OCI-LY1 (cell line): Measurements from ENCODE around the gene FOXL3.

ENCODE experiments used
- H2AFZ ChIP-seq: fragments of 200-600 bp; sonication (generic), shearing (Covaris generic); 2 replicates; pipeline ENCODE4 v1.6.0; 2014; ENCODE audit warnings: antibody characterized with exemption, mild to moderate bottlenecking, low read length
- H3F3A ChIP-seq: fragments of 200-600 bp; sonication (generic), shearing (Covaris generic); 2 replicates; pipeline ENCODE4 v1.6.0; 2014; ENCODE audit warnings: mild to moderate bottlenecking, antibody characterized with exemption, low read length, moderate library complexity; ENCODE audit not compliant: insufficient read depth
- H3K27ac ChIP-seq: fragments of 200-600 bp; sonication (generic); 2 replicates; pipeline ENCODE4 v1.5.1; 2014; ENCODE audit warnings: low read length, mixed run types, mild to moderate bottlenecking, low read depth; ENCODE audit not compliant: poor library complexity, severe bottlenecking
- H3K27me3 ChIP-seq: fragments of 200-600 bp; sonication (generic); 2 replicates; pipeline ENCODE4 v1.6.0; 2014; ENCODE audit warnings: antibody characterized with exemption, mild to moderate bottlenecking, low read length, moderate library complexity; ENCODE audit not compliant: insufficient read depth
- H3K36me3 ChIP-seq: fragments of 200-600 bp; sonication (generic); 2 replicates; pipeline ENCODE4 v1.6.1; 2014; ENCODE audit warnings: mild to moderate bottlenecking, antibody characterized with exemption, low read length, moderate library complexity, mixed read lengths; ENCODE audit not compliant: insufficient read depth
- H3K4me1 ChIP-seq: fragments of 200-600 bp; sonication (generic); 2 replicates; pipeline ENCODE4 v1.5.1; 2014; ENCODE audit warnings: mild to moderate bottlenecking, low read length, moderate library complexity; ENCODE audit not compliant: insufficient read depth, severe bottlenecking
- H3K4me2 ChIP-seq: fragments of 200-600 bp; sonication (generic), shearing (Covaris generic); 2 replicates; pipeline ENCODE4 v1.6.1; 2014; ENCODE audit warnings: low read length
- H3K4me3 ChIP-seq: fragments of 200-600 bp; sonication (generic); 2 replicates; pipeline ENCODE4 v1.5.1; 2014; ENCODE audit warnings: low read length, low read depth, mild to moderate bottlenecking, mixed read lengths; ENCODE audit not compliant: poor library complexity, severe bottlenecking
- H3K79me2 ChIP-seq: fragments of 200-600 bp; shearing (Covaris generic); 2 replicates; pipeline ENCODE4 v1.6.1; 2016; ENCODE audit warnings: mixed run types, low read length, mixed read lengths; ENCODE audit not compliant: insufficient read depth
- H3K9ac ChIP-seq: fragments of 200-600 bp; sonication (generic), shearing (Covaris generic); 2 replicates; pipeline ENCODE4 v1.6.1; 2014; ENCODE audit warnings: mild to moderate bottlenecking, low read length, mixed read lengths
- H3K9me2 ChIP-seq: fragments of 200-600 bp; sonication (generic), shearing (Covaris generic); 2 replicates; pipeline ENCODE4 v1.6.1; 2014; ENCODE audit warnings: low read depth, mild to moderate bottlenecking, low read length, mixed read lengths
- H3K9me3 ChIP-seq: fragments of 200-600 bp; shearing (Covaris generic); 2 replicates; pipeline ENCODE4 v1.6.1; 2014; ENCODE audit warnings: low read length, mixed read lengths
- H4K20me1 ChIP-seq: fragments of 200-600 bp; sonication (generic), shearing (Covaris generic); 2 replicates; pipeline ENCODE4 v1.6.0; 2016; ENCODE audit warnings: mild to moderate bottlenecking, low read length; ENCODE audit not compliant: insufficient read depth
- CTCF ChIP-seq: fragments of 200-600 bp; sonication (generic), shearing (Covaris generic); IDR thresholded peaks from 2 replicates; pipeline ENCODE4 v1.5.1; 2017; ENCODE audit warnings: mild to moderate bottlenecking, antibody characterized with exemption, low read length, moderate library complexity, mixed read lengths
- EZH2 ChIP-seq: fragments of 200-600 bp; sonication (generic), shearing (Covaris generic); IDR thresholded peaks from 2 replicates; pipeline ENCODE4 v1.8.0; 2017; ENCODE audit warnings: borderline replicate concordance, mixed run types, mild to moderate bottlenecking, antibody characterized with exemption, low read length, moderate library complexity, mixed read lengths

Gene FOXL3

GRCh38 chr7:257647-257992 lies 32.4 kb upstream of the FOXL3 start:
- no peak overlapping the region for H2AFZ ChIP-seq
- 0 out of 2 replicates have a peak, but pooled peaks cover 3% of the 10 kb centered on the region for H3K9me3 ChIP-seq
- H4K20me1 ChIP-seq = no peaks in the 10 kb centered on the region
- no peak overlapping the region for H3K9ac ChIP-seq
- no peak overlapping the region for H3K4me2 ChIP-seq
- TF ChIP-seq CTCF = no peak
- no peak for TF ChIP-seq EZH2
- no peaks in the 10 kb centered on the region for H3K27me3 ChIP-seq
- no peaks in the 10 kb centered on the region for H3K4me1 ChIP-seq
- peaks cover 5% of the 10 kb centered on the region; the same call in 1 of the 2 replicates for H3F3A ChIP-seq
- no peaks in the 10 kb centered on the region for H3K36me3 ChIP-seq
- no peaks in the 10 kb centered on the region for H3K9me2 ChIP-seq
- H3K79me2 ChIP-seq = no peaks in the 10 kb centered on the region
- H3K4me3 ChIP-seq = no peak overlapping the region
- no peak overlapping the region for H3K27ac ChIP-seq

- no peak overlapping the region for H3K4me3 ChIP-seq
- no peak overlapping the region for H3K9ac ChIP-seq
- no peak overlapping the region for H3K27ac ChIP-seq
- H2AFZ ChIP-seq = no peak overlapping the region
- H3K9me2 ChIP-seq = no peaks in the 10 kb centered on the region
- H4K20me1 ChIP-seq = no peaks in the 10 kb centered on the region
- H3K79me2 ChIP-seq = no peaks in the 10 kb centered on the region
- TF ChIP-seq CTCF = no peak
- no peak for TF ChIP-seq EZH2
- 0 out of 2 replicates have a peak, but pooled peaks cover 3% of the 10 kb centered on the region for H3K9me3 ChIP-seq
- peaks cover 8% of the 10 kb centered on the region; the same call in 1 of the 2 replicates for H3F3A ChIP-seq
- no peaks in the 10 kb centered on the region for H3K36me3 ChIP-seq
- no peaks in the 10 kb centered on the region for H3K4me1 ChIP-seq
- H3K4me2 ChIP-seq = no peak overlapping the region
- no peaks in the 10 kb centered on the region for H3K27me3 ChIP-seq
Observed at GRCh38 chr7:258476-259190, 31.3 kb upstream of the FOXL3 start.

- no peaks in the 10 kb centered on the region for H3K4me1 ChIP-seq
- no peaks in the 10 kb centered on the region for H3K9me2 ChIP-seq
- H3F3A ChIP-seq = peaks cover 11% of the 10 kb centered on the region; the same call in 1 of the 2 replicates
- H3K4me2 ChIP-seq = no peak overlapping the region
- H3K9ac ChIP-seq = no peak overlapping the region
- TF ChIP-seq CTCF (no peak), EZH2 (no peak)
- no peaks in the 10 kb centered on the region for H4K20me1 ChIP-seq
- no peaks in the 10 kb centered on the region for H3K36me3 ChIP-seq
- no peaks in the 10 kb centered on the region for H3K79me2 ChIP-seq
- no peak overlapping the region for H3K4me3 ChIP-seq
- H3K9me3 ChIP-seq = 0 out of 2 replicates have a peak, but pooled peaks cover 3% of the 10 kb centered on the region
- H3K27me3 ChIP-seq = no peaks in the 10 kb centered on the region
- H2AFZ ChIP-seq = no peak overlapping the region
- no peak overlapping the region for H3K27ac ChIP-seq
Observed at GRCh38 chr7:259191-259505, 30.8 kb upstream of the FOXL3 start.
